ENCODE results near the gene KCNK18. TPM values are rescaled to one million over a fixed set of nuclear protein-coding genes. Genes with fewer than 3 reads are reported as not detected.
A peak's percentile ranks its signal among the peaks of the same experiment; 100 is the strongest.
"Not testable (repeated sequence)": the region's sequence is repeated elsewhere in the genome, so short reads cannot be mapped to it uniquely, and the experiment has no call there.

Gene KCNK18
- total and polyA plus RNA-seq, 2 of the 8 experiments (the other 6 are each of a cell fraction or from before 2014, with no cell fraction given): not detected

GRCh38 chr10:117185817-117186216 is 11.5 kb upstream of the KCNK18 start:
- 86% methylated on average over 4 of the region's 4 CpGs; no CpG with 5 or more reads in 1 of the 2 experiments for whole genome bisulfite sequencing, 2 experiments (ENCODE audit: extremely low coverage in 1 of 2, insufficient coverage in 1 of 2, insufficient read length in 1 of 2, insufficient replicate concordance in 2 of 2, low coverage in 1 of 2, low lambda C conversion rate in 2 of 2, missing lambda C conversion rate in 1 of 2)
- H3K79me2 ChIP-seq (ENCODE audit: control insufficient read depth in 1 of 2, insufficient read depth in 2 of 2, low read length in 2 of 2); H3K9ac ChIP-seq (replicated peaks in 1 of 4; ENCODE audit: extremely low read depth in 1 of 4, low read depth in 3 of 4, low read length in 3 of 4); H4K91ac ChIP-seq (replicated peaks; ENCODE audit: insufficient read length, low read length); H2BK120ac ChIP-seq (replicated peaks; ENCODE audit: low read depth, low read length); H4K20me1 ChIP-seq (replicated peaks in 1 of 2; ENCODE audit: control insufficient read depth in 1 of 2, insufficient read depth in 2 of 2, low read length in 2 of 2); H2BK20ac ChIP-seq (ENCODE audit: low read length); H3K23me2 ChIP-seq (ENCODE audit: low read depth, low read length); H4K5ac ChIP-seq (ENCODE audit: insufficient read length, low read depth, low read length); H3K36me3 ChIP-seq (ENCODE audit: control insufficient read depth in 2 of 4, insufficient read depth in 4 of 4, low read length in 3 of 4); H3K23ac ChIP-seq (ENCODE audit: insufficient read length); H3K4me1 ChIP-seq (replicated peaks in 1 of 4; ENCODE audit: control insufficient read depth in 3 of 4, insufficient read depth in 4 of 4, low read length in 3 of 4); H4K8ac ChIP-seq (ENCODE audit: extremely low read depth, insufficient read depth, low read length); H3K27ac ChIP-seq (ENCODE audit: low read depth, low read length); H3K4me2 ChIP-seq (ENCODE audit: insufficient read depth in 1 of 2, low read depth in 2 of 2, low read length in 2 of 2); H3K14ac ChIP-seq (ENCODE audit: insufficient read length); H3K4me3 ChIP-seq (ENCODE audit: extremely low read depth in 1 of 4, insufficient read depth in 2 of 4, low read depth in 3 of 4, low read length in 4 of 4); FAIRE-seq; H3K18ac ChIP-seq (ENCODE audit: extremely low read depth, low read length); H3K79me1 ChIP-seq (ENCODE audit: low read depth, low read length); H3K4ac ChIP-seq (replicated peaks; ENCODE audit: insufficient read length, low read depth, low read length); H2BK12ac ChIP-seq (ENCODE audit: low read depth, low read length); H2BK15ac ChIP-seq (ENCODE audit: low read length); H3K9me3 ChIP-seq (ENCODE audit: insufficient read depth in 2 of 2, low read depth in 1 of 2, low read length in 1 of 2); H2AFZ ChIP-seq (ENCODE audit: low read length); DNase-seq (ENCODE audit: low read depth in 1 of 2, low spot score in 2 of 2); POLR2A ChIA-PET (ENCODE audit: partially characterized antibody); H3K56ac ChIP-seq (replicated peaks; ENCODE audit: insufficient read length, low read depth, low read length); H2AK5ac ChIP-seq (ENCODE audit: low read depth, low read length); H2BK5ac ChIP-seq (ENCODE audit: low read depth, low read length); H3K27me3 ChIP-seq (replicated peaks in 1 of 4; ENCODE audit: control insufficient read depth in 3 of 4, extremely low read depth in 1 of 4, insufficient read depth in 3 of 4, low read length in 3 of 4): not testable (repeated sequence)
- CTCF ChIA-PET (ENCODE audit: partially characterized antibody): interaction anchor here (0.8 to 5.7 kb wide), 11 partner anchors 10 to 559 kb away, joined by 3 to 38 read pairs (median 3); partner anchors contain the start of gene KCNK18
- TF ChIP-seq RAD21 (IDR thresholded peaks at IDR 0.05 in 1 of 2, conservative IDR thresholded peaks at IDR 0.05 in 1 of 2; ENCODE audit: low read depth in 2 of 2, low read length in 2 of 2): peak in 1 of 2 experiments; percentile 19; a peak in 1 of 4 replicates
- TF ChIP-seq CTCF (IDR thresholded peaks at IDR 0.05; ENCODE audit: control extremely low read depth in 1 of 3, insufficient read depth in 1 of 3, low read depth in 1 of 3, low read length in 3 of 3): peak in 2 of 3 experiments; percentile 18 to 39; a peak in 2 of 4 replicates

All from H1 (cell line).